Measurements from ENCODE around the gene PPP4R1.
A peak's percentile ranks its signal among the peaks of the same experiment; 100 is the strongest.

The PPP4R1 gene

DNA sequence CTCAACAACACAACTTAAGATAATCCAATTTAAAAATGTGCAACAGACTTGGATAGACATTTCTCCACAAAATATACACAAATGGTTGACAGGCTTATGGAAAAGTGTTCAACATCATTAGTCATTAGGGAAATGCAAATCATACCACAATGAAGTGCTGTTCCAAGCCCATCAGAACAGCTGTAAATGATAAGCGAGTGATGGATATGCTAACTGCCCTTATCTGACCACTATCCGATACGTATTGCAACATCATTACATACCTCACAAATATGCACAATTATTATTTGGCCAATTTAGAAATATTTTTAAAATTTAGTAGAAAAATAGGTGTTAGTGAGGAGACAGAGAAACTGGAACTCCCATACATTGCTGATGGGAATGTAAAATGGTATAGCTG is 62.2 kb downstream of the PPP4R1 start:
- DNase-seq (ENCODE audit: low read depth): peak; percentile 34
- H3K4me3 ChIP-seq (ENCODE audit: low read length): no peak overlapping the region
- TF ChIP-seq, protein P1, sequence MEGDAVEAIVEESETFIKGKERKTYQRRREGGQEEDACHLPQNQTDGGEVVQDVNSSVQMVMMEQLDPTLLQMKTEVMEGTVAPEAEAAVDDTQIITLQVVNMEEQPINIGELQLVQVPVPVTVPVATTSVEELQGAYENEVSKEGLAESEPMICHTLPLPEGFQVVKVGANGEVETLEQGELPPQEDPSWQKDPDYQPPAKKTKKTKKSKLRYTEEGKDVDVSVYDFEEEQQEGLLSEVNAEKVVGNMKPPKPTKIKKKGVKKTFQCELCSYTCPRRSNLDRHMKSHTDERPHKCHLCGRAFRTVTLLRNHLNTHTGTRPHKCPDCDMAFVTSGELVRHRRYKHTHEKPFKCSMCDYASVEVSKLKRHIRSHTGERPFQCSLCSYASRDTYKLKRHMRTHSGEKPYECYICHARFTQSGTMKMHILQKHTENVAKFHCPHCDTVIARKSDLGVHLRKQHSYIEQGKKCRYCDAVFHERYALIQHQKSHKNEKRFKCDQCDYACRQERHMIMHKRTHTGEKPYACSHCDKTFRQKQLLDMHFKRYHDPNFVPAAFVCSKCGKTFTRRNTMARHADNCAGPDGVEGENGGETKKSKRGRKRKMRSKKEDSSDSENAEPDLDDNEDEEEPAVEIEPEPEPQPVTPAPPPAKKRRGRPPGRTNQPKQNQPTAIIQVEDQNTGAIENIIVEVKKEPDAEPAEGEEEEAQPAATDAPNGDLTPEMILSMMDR (conservative IDR thresholded peaks at IDR 0.05; ENCODE audit: low read length): no peak

DNA sequence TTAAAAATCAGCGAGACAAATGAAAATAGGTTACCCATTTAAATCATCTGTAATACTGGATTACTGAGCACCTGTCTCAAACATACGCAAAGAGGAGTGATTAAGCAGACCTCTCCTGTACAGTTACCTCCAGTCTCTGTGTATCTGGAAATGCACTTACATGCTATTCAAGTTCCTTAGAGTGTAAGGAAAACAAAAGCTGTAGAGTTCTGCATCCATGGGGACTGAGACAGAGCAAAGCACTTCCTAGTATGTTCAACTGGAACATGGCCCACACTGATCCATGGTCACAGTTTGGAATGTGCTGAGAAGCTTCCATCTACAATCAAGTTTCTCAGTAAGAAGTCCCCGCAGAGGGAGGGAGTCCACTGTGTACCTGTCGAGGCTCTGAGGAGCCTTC is 63.9 kb downstream of the PPP4R1 start:
- no peak overlapping the region for H3K4me3 ChIP-seq (ENCODE audit: low read length)
- TF ChIP-seq, protein P1 (conservative IDR thresholded peaks at IDR 0.05; ENCODE audit: low read length): no peak

DNA sequence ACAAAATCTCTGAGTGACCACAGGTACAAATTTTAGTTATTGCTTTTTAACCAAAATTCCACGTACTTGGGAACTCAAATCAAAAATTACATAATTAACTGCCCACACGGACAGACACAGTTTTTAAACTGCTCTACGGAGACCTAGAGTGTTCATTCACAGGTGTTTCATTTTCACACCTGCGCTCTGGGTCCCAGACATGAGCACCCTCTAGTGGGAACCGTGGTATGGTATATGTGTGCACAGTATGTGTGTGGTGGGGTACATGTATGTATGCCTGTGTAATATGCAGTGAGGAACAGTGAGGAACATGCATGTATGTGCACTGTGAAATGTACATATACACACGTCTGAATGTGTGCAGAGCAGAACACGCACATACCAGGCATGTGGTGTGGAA is 65.0 kb downstream of the PPP4R1 start:
- H3K4me3 ChIP-seq (ENCODE audit: low read length): no peak overlapping the region
- no peak for DNase-seq (ENCODE audit: low read depth)
- TF ChIP-seq, protein P1 (conservative IDR thresholded peaks at IDR 0.05; ENCODE audit: low read length): no peak

More for the DNA sequence above, 63.9 kb downstream of the PPP4R1 start:
- DNase-seq (ENCODE audit: low read depth): no peak

DNA sequence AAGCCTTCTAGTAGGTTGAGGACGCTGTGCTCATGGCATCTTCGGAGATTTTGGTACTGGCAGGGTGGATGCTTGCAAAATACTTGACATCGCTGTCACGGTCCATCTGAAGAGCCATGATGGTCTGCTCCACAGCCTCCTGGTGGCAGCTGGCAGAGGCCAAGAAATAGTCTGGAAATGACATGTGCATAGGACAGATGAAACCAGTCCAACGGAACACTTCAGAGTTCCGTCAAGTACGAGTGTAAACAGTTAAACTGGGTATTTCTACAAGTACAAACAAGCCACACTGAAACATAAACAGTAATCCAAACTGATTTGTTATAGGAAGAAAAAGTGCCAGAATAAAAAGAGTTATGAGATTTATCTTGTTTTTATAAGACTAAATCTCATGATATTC is 66.6 kb downstream of the PPP4R1 start:
- TF ChIP-seq, protein P1 (conservative IDR thresholded peaks at IDR 0.05; ENCODE audit: low read length): no peak
- no peak overlapping the region for H3K4me3 ChIP-seq (ENCODE audit: low read length)
- no peak for DNase-seq (ENCODE audit: low read depth)

DNA sequence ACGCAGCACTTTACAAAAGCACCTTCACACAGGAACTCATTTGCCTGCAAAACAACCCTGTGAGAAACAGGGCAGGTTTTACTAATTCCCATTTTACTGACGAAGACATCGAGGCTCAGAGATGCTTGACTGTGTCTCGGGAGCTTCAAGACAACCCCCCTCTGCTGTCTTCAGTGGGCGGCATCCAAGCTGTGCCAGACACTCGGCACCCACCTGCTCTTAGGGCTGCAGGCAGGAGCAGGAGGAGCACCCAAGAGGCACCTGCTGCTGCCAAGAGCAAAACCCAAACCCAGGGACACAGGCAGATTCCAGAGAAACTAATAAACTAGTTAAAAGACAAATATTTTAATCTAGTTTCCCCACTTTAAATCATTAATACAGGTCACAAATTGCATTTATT is 67.9 kb downstream of the PPP4R1 start:
- TF ChIP-seq, protein P1 (conservative IDR thresholded peaks at IDR 0.05; ENCODE audit: low read length): no peak
- no peak for DNase-seq (ENCODE audit: low read depth)
- H3K4me3 ChIP-seq (ENCODE audit: low read length): no peak overlapping the region

DNA sequence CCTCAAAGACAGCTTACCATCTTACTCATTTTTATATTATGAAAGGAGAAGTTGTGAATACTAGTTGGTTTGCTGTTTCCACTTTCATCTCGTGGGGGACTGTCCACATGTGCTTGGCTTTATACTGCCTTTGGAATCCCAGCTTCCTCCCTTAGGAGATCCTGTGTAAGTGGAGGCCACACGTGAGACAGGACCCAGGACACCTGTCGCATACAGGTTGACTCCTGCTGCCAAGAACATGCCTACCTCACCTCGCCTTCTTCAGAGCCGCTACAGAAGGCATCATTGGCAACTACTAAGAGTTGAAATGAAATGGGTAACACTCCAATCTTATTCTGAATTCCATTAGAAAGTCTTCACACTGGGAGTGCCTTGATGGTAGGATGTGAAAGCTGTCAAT is 69.3 kb downstream of the PPP4R1 start:
- no peak for DNase-seq (ENCODE audit: low read depth)
- TF ChIP-seq, protein P1 (conservative IDR thresholded peaks at IDR 0.05; ENCODE audit: low read length): no peak

DNA sequence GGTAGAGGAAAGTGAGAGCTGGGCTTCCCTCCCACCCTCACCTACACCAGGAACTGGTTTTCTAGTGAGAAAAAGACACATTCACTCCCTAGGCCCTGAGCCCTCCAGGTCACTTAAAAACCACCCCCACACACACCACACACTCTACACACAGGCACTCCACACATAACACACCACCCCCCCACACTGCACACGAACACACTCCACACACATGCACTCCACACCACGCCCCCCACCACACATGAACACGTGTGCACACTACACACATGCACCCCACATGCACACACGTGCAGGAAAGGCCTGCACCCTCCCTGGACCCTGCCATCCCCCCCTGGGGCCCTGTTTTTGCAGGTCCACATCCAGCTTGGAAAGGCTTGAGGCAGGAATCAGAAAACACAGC is 71.4 kb downstream of the PPP4R1 start:
- no peak for DNase-seq (ENCODE audit: low read depth)
- TF ChIP-seq, protein P1 (conservative IDR thresholded peaks at IDR 0.05; ENCODE audit: low read length): no peak
- H3K4me3 ChIP-seq (ENCODE audit: low read length): no peak overlapping the region

More for the DNA sequence above, 69.3 kb downstream of the PPP4R1 start:
- no peak overlapping the region for H3K4me3 ChIP-seq (ENCODE audit: low read length)

Measured in AG10803 (cell line).